Endothelial cell of umbilical vein (primary cell): ENCODE measurements around the gene PKD1L1. TPM values are rescaled to one million over a fixed set of nuclear protein-coding genes. Genes with fewer than 3 reads are reported as not detected.

Experiments
- BruUV-seq: library from RNA; stranded (reverse); fragments of 400-500 nt; replicated peaks from 2 replicates; lab custom pipeline; 2021; lab: Mats Ljungman, UMichigan
- CTCF ChIA-PET: fragments of 300-600, 350-600 bp; sonication (Branson Sonifier 250); formaldehyde crosslinking; loops from one replicate; lab custom pipeline; 2021; ENCODE audit warnings: antibody characterized with exemption, inconsistent platforms; lab: Charles Lee
- POLR2A ChIA-PET: fragments of 300-600, 350-600 bp; sonication (Branson Sonifier 250); formaldehyde crosslinking; loops from one replicate; lab custom pipeline; 2021; ENCODE audit warnings: antibody characterized with exemption, inconsistent platforms; lab: Charles Lee
- DNase-seq: peaks from one replicate; pipeline ENCODE4 v3.0.0-alpha.2; 2011; ENCODE audit warnings: low read depth, low spot score
- FAIRE-seq: peaks from 2 replicates; lab custom pipeline; 2011; peaks lifted over from hg19 to GRCh38; lab: Jason Lieb, UNC
- H2AFZ ChIP-seq: 2 replicates; pipeline ENCODE4 v1.6.0; 2012; ENCODE audit warnings: low read depth, low read length, control low read depth, inconsistent platforms
- H3K27ac ChIP-seq: 2 replicates; pipeline ENCODE4 v1.5.1; 2011; ENCODE audit warnings: low read depth, mild to moderate bottlenecking, control low read depth, low read length, moderate library complexity; ENCODE audit not compliant: insufficient read depth
- H3K27me3 ChIP-seq, 2 experiments: 2 replicates each; pipeline versions ENCODE4 v1.6.0 to v1.6.1; 2011; ENCODE audit warnings: low read length in 2 of 2, mixed read lengths in 1 of 2; ENCODE audit not compliant: control insufficient read depth in 2 of 2, insufficient read depth in 2 of 2
- H3K36me3 ChIP-seq, 2 experiments: 2 replicates in 1 of 2; 3 replicates in 1 of 2; pipeline ENCODE4 v1.5.1; 2011; ENCODE audit warnings: low read length in 2 of 2, mild to moderate bottlenecking in 1 of 2, moderate library complexity in 1 of 2; ENCODE audit not compliant: control insufficient read depth in 2 of 2, insufficient read depth in 2 of 2; ENCODE audit errors: extremely low read depth in 1 of 2
- H3K4me1 ChIP-seq: 3 replicates; pipeline ENCODE4 v1.5.1; 2011; ENCODE audit warnings: mild to moderate bottlenecking, low read length; ENCODE audit not compliant: control insufficient read depth, insufficient read depth; ENCODE audit errors: extremely low read depth
- H3K4me2 ChIP-seq: 2 replicates; pipeline ENCODE4 v1.6.1; 2011; ENCODE audit warnings: low read length, control low read depth, mixed read lengths; ENCODE audit not compliant: insufficient read depth
- H3K4me3 ChIP-seq, 3 experiments: fragments of 200-600 bp in 1 of 3; sonication (generic), shearing (Covaris generic) in 1 of 3; replicated peaks in 1 of 3; 2 replicates each; pipeline ENCODE4 v1.5.1; 2011 to 2016; ENCODE audit warnings: control low read depth in 3 of 3, low read length in 3 of 3, mild to moderate bottlenecking in 2 of 3, inconsistent platforms in 1 of 3, low read depth in 1 of 3, moderate library complexity in 1 of 3; ENCODE audit not compliant: insufficient read depth in 1 of 3
- H3K79me2 ChIP-seq: 2 replicates; pipeline ENCODE4 v1.6.0; 2012; ENCODE audit warnings: low read length, inconsistent platforms; ENCODE audit not compliant: control insufficient read depth, insufficient read depth
- H3K9ac ChIP-seq: replicated peaks from 2 replicates; pipeline ENCODE3; 2011; ENCODE audit warnings: low read length, control low read depth; ENCODE audit not compliant: insufficient read depth; ENCODE audit errors: extremely low read depth
- H3K9me1 ChIP-seq: replicated peaks from 3 replicates; pipeline ENCODE4 v1.6.0; 2011; ENCODE audit warnings: mild to moderate bottlenecking, low read length; ENCODE audit not compliant: control insufficient read depth, insufficient read depth; ENCODE audit errors: extremely low read depth
- H3K9me3 ChIP-seq: replicated peaks from 2 replicates; pipeline ENCODE4 v1.5.1; 2012; ENCODE audit warnings: low read length, inconsistent platforms; ENCODE audit not compliant: control insufficient read depth, insufficient read depth
- H4K20me1 ChIP-seq: replicated peaks from 2 replicates; pipeline ENCODE3; 2011; ENCODE audit warnings: mild to moderate bottlenecking, low read length; ENCODE audit not compliant: control insufficient read depth, insufficient read depth; ENCODE audit errors: extremely low read depth
- EZH2 ChIP-seq: IDR thresholded peaks from 2 replicates; pipeline ENCODE4 v1.6.1; 2012; ENCODE audit warnings: borderline replicate concordance, low read depth, mild to moderate bottlenecking, moderate library complexity, low read length, inconsistent platforms; ENCODE audit not compliant: severe bottlenecking
- FOS ChIP-seq: IDR thresholded peaks from 2 replicates; pipeline ENCODE4 v1.6.1; 2011; ENCODE audit warnings: mild to moderate bottlenecking, low read length, moderate library complexity, borderline replicate concordance; ENCODE audit not compliant: insufficient read depth
- GATA2 ChIP-seq: IDR thresholded peaks from 2 replicates; pipeline ENCODE4 v1.7.0; 2011; ENCODE audit warnings: low read depth, mild to moderate bottlenecking, moderate library complexity, mixed read lengths, low read length; ENCODE audit not compliant: insufficient read length, insufficient read depth
- JUN ChIP-seq: IDR thresholded peaks from 2 replicates; pipeline ENCODE4 v1.6.1; 2011; ENCODE audit warnings: borderline replicate concordance, low read depth; ENCODE audit not compliant: insufficient read length, insufficient read depth
- MYC ChIP-seq: IDR thresholded peaks from one replicate; pipeline ENCODE4 v1.6.1; 2011; ENCODE audit warnings: mild to moderate bottlenecking, low read depth, low read length
- POLR2A ChIP-seq: IDR thresholded peaks from 2 replicates; pipeline ENCODE4 v1.6.1; 2012; ENCODE audit warnings: low read depth, mild to moderate bottlenecking, control low read depth, low read length
- POLR2AphosphoS5 ChIP-seq: IDR thresholded peaks from 2 replicates; pipeline ENCODE4 v1.6.1; 2012; ENCODE audit warnings: low read depth, mild to moderate bottlenecking, control low read depth, low read length, moderate library complexity; ENCODE audit not compliant: insufficient read depth
- dilution Hi-C: fragments of 300-500 bp; cut with MboI; formaldehyde crosslinking; loops from one replicate; pipeline ENCODE4 v1.15.0; 2019; ENCODE audit warnings: low sequenced_read_pairs; ENCODE audit not compliant: extremely low pct_ligation_motif_present
- intact Hi-C: fragments of 100-400 bp; cut with micrococcal nuclease; formaldehyde crosslinking; loops from one replicate; pipeline ENCODE4 v1.10.0; 2022
- polyA plus RNA-seq, 4 experiments: library from polyadenylated mRNA; depleted of rRNA in 3 of 4; stranded (reverse) in 3 of 4; unstranded in 1 of 4; fragments of >200 nt; gene quantifications; 2 replicates each; pipeline versions ENCODE4 v1.2.1 to v1.2.3, GENCODE V29; 2011 to 2012; ENCODE audit warnings: missing spikeins in 1 of 4
- total RNA-seq: library from RNA; stranded (reverse); gene quantifications from 2 replicates; pipeline ENCODE4 v1.2.3, GENCODE V29; 2021
- TF ChIP-seq, protein P1 (sequence below): IDR thresholded peaks from 2 replicates; pipeline ENCODE4 v1.6.1; 2011; ENCODE audit not compliant: insufficient read depth, insufficient read length
- TF ChIP-seq, protein P2 (sequence below), 2 donors: IDR thresholded peaks; 1 replicate in 1 of 2; 2 replicates in 1 of 2; pipeline ENCODE4 v1.5.1; 2011; ENCODE audit warnings: low read length in 2 of 2, mild to moderate bottlenecking in 2 of 2, moderate library complexity in 2 of 2, control low read depth in 1 of 2, inconsistent platforms in 1 of 2, low read depth in 1 of 2; ENCODE audit not compliant: insufficient read depth in 1 of 2; ENCODE audit errors: extremely low read depth in 1 of 2

The PKD1L1 gene
- total and polyA plus RNA-seq, 2 donors (not counting 3 experiments of a cell fraction or from before 2014, with no cell fraction given): 4.1 to 5.9 TPM

DNA sequence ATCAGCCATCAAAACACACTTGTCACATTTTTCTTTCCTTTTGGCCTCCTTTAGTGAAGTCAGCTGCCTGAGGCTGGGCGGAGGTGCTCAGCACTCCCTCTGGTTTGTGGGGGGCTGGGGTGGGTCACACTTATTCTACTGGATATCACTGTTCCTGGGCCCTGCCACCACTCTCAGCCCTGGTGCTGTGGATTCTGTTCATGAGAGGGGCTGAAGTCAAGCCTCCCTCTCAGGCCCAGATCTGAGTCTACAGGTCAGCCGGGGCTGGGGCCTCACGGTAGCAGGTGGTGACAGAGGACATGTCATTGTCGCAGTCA, 185.6 kb downstream of the PKD1L1 start:
- Histone ChIP-seq H3K27me3 (no peaks in the 10 kb centered on the region), H3K9ac (no peak overlapping the region), H3K79me2 (no peaks in the 10 kb centered on the region), H3K36me3 (no peaks in the 10 kb centered on the region), H2AFZ (no peak overlapping the region), H3K27ac (no peak overlapping the region), H3K4me2 (no peak overlapping the region), H3K4me3 (no peak overlapping the region), H4K20me1 (no peaks in the 10 kb centered on the region), H3K4me1 (peaks cover 7% of the 10 kb centered on the region), H3K9me1 (no peaks in the 10 kb centered on the region), H3K9me3 (no peaks in the 10 kb centered on the region)
- ChIA-PET CTCF (interaction anchor here (1.0 to 2.6 kb wide), 2 partner anchors 21 to 57 kb away, joined by 3 to 9 read pairs; no protein-coding TSS in a partner anchor), POLR2A (no interaction called here)
- dilution Hi-C loops (no loop called here), intact Hi-C loops (no loop called here)
- no TSS peak for BruUV-seq
- DNase-seq: no peak
- TF ChIP-seq, protein P1, sequence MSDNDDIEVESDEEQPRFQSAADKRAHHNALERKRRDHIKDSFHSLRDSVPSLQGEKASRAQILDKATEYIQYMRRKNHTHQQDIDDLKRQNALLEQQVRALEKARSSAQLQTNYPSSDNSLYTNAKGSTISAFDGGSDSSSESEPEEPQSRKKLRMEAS: no peak
- TF ChIP-seq, protein P2, sequence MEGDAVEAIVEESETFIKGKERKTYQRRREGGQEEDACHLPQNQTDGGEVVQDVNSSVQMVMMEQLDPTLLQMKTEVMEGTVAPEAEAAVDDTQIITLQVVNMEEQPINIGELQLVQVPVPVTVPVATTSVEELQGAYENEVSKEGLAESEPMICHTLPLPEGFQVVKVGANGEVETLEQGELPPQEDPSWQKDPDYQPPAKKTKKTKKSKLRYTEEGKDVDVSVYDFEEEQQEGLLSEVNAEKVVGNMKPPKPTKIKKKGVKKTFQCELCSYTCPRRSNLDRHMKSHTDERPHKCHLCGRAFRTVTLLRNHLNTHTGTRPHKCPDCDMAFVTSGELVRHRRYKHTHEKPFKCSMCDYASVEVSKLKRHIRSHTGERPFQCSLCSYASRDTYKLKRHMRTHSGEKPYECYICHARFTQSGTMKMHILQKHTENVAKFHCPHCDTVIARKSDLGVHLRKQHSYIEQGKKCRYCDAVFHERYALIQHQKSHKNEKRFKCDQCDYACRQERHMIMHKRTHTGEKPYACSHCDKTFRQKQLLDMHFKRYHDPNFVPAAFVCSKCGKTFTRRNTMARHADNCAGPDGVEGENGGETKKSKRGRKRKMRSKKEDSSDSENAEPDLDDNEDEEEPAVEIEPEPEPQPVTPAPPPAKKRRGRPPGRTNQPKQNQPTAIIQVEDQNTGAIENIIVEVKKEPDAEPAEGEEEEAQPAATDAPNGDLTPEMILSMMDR (IDR thresholded peaks at IDR 0.05; ENCODE audit: extremely low read depth in 1 of 2, insufficient read depth in 1 of 2, low read depth in 1 of 2, low read length in 2 of 2): no peak
- TF ChIP-seq POLR2AphosphoS5 (no peak), FOS (no peak), GATA2 (no peak), MYC (no peak), POLR2A (no peak), EZH2 (no peak), JUN (no peak)
- FAIRE-seq: no peak
